NK-92 (cell line): ENCODE results near the gene KANK2.
"Not testable (repeated sequence)": the region's sequence is repeated elsewhere in the genome, so short reads cannot be mapped to it uniquely, and the experiment has no call there.

Experiments used
- DNase-seq: peaks from one replicate; lab custom pipeline; 2025; ENCODE audit not compliant: unreplicated experiment; lab: John Stamatoyannopoulos, UW

KANK2 gene

GRCh38 chr19:11198769-11199424 lies 1.6 kb upstream of the KANK2 start:
- no peak for DNase-seq

GRCh38 chr19:11198175-11198534 lies 810 bp upstream of the KANK2 start:
- DNase-seq, result no peak

GRCh38 chr19:11196406-11197287 lies 698 bp downstream of the KANK2 start:
- no peak for DNase-seq

- no peak for DNase-seq
These were observed 1.7 kb downstream of the KANK2 start for GRCh38 chr19:11195681-11196080.

GRCh38 chr19:11194656-11195558 lies 2.4 kb downstream of the KANK2 start:
- no peak for DNase-seq

- no peak for DNase-seq
These were observed 3.2 kb downstream of the KANK2 start for GRCh38 chr19:11194173-11194572.

GRCh38 chr19:11192957-11193939 lies 4.1 kb downstream of the KANK2 start:
- no peak for DNase-seq

GRCh38 chr19:11191934-11192333 lies 5.4 kb downstream of the KANK2 start:
- DNase-seq, result no peak

GRCh38 chr19:11191273-11191755 lies 6.0 kb downstream of the KANK2 start:
- no peak for DNase-seq

- DNase-seq, result no peak
These were observed 6.8 kb downstream of the KANK2 start for GRCh38 chr19:11190501-11190900.

- DNase-seq, result no peak
These were observed 9.9 kb downstream of the KANK2 start for GRCh38 chr19:11187441-11187840.

- no peak for DNase-seq
These were observed 14.4 kb downstream of the KANK2 start for GRCh38 chr19:11182994-11183393.

- DNase-seq, result no peak
These were observed 15.9 kb downstream of the KANK2 start for GRCh38 chr19:11181488-11181887.

GRCh38 chr19:11180975-11181374 lies 16.4 kb downstream of the KANK2 start:
- not testable (repeated sequence) for DNase-seq

GRCh38 chr19:11180346-11180745 lies 17.0 kb downstream of the KANK2 start:
- DNase-seq, result no peak

GRCh38 chr19:11179716-11180297 lies 17.5 kb downstream of the KANK2 start:
- DNase-seq, result no peak

- DNase-seq, result not testable (repeated sequence)
These were observed 18.2 kb downstream of the KANK2 start for GRCh38 chr19:11179145-11179465.

GRCh38 chr19:11177592-11177991 lies 19.8 kb downstream of the KANK2 start:
- no peak for DNase-seq

GRCh38 chr19:11176466-11177193 lies 20.7 kb downstream of the KANK2 start:
- no peak for DNase-seq
